ENCODE measurements around the gene RELN.

DNA sequence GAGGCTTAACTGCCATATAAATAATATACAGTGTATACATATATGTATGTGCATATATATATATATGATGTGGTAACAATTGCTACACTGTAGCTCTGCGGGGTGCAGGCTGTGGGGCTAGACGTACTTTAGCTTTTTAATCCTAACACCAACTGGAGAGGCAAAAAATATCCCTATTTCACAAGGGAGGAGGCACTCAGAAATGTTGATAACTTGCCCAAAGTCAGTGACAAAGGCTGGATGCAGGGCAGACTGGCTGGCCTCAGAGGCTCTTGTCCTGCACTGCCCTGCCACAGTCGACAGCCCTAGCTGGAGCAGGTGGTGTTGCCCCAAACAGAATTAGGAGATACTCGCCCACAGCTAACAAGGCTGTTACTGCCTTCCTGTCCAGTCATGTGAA, 1.5 kb upstream of the RELN start:
- TF ChIP-seq CTCF (conservative IDR thresholded peaks at IDR 0.05; ENCODE audit: low read length) (no peak), EZH2phosphoT487 (IDR thresholded peaks at IDR 0.05; ENCODE audit: borderline replicate concordance) (no peak)
